Upper lobe of left lung (tissue), 4 donors: ENCODE data around the gene PTPRN2.

Experiments used
- CTCF ChIP-seq, 6 experiments: fragments of 450-650 bp in 4 of 6; fragments of 200-600 bp in 2 of 6; sonication (generic) in 2 of 6; IDR thresholded peaks; one replicate each; pipeline ENCODE4 v1.5.1; 2016 to 2019; ENCODE audit warnings: antibody characterized with exemption in 6 of 6
- EP300 ChIP-seq, 4 donors: sonication (generic); formaldehyde crosslinking; IDR thresholded peaks; one replicate each; pipeline ENCODE4 v1.5.1; 2017; ENCODE audit warnings: antibody characterized with exemption in 4 of 4, control low read depth in 2 of 4
- POLR2A ChIP-seq, 4 donors: fragments of 450-650 bp; IDR thresholded peaks; one replicate each; pipeline ENCODE4 v1.5.1; 2016 to 2017; ENCODE audit warnings: antibody characterized with exemption in 4 of 4, mild to moderate bottlenecking in 2 of 4
- POLR2AphosphoS5 ChIP-seq, 2 donors: sonication (generic); formaldehyde crosslinking; IDR thresholded peaks; one replicate each; pipeline ENCODE4 v1.5.1; 2017; ENCODE audit warnings: antibody characterized with exemption in 2 of 2

DNA sequence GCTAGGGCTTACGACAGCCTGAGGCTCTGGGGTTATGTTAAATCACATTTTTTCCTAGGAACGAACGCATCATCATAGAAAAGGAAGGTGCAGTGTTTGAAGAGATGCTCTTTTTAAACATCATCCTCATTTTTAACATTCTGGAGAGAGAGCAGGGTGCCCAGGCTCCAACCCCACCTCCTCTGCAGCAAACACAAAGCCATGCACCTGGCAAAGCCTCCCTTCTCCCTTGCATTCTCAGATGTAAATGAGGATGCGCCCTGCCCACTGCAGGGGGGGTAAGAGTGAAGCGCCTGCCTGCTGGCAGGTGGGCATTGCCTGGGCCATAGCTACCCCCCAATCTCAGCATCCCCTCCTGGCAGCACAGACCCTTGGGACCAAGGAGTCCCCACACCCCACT is 92.4 kb downstream of the PTPRN2 start:
- TF ChIP-seq POLR2A (IDR thresholded peaks at IDR 0.05) (no peak), CTCF (IDR thresholded peaks at IDR 0.05) (no peak), POLR2AphosphoS5 (IDR thresholded peaks at IDR 0.05) (no peak), EP300 (IDR thresholded peaks at IDR 0.05) (no peak)
